Endothelial cell of hepatic sinusoid (primary cell): ENCODE data around the gene SLC29A3.

Experiments
- in situ Hi-C: cut with HindIII; loops from 2 replicates; pipeline ENCODE4 v1.10.0; 2017; ENCODE audit warnings: low sequenced_read_pairs

Gene SLC29A3

DNA sequence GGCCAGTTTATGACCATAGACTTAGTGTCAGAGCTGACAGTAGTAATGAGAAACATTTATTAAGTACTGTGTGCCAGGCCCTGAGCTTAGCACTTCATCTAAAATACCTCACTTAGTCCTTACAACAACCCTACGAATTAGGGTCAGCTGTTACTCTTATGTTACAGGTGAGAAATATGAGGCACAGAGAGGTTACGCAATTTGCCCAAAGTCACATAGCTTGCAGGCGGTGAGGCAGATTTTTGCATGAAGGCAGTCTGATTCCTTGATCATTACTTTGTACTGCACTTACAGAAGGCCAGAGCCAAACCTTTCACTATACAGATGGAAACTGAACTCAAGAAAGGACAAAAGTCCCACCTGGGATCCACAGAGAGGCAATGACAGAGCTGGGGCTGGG, 87.8 kb downstream of the SLC29A3 start:
- in situ Hi-C loops, result no loop called here

DNA sequence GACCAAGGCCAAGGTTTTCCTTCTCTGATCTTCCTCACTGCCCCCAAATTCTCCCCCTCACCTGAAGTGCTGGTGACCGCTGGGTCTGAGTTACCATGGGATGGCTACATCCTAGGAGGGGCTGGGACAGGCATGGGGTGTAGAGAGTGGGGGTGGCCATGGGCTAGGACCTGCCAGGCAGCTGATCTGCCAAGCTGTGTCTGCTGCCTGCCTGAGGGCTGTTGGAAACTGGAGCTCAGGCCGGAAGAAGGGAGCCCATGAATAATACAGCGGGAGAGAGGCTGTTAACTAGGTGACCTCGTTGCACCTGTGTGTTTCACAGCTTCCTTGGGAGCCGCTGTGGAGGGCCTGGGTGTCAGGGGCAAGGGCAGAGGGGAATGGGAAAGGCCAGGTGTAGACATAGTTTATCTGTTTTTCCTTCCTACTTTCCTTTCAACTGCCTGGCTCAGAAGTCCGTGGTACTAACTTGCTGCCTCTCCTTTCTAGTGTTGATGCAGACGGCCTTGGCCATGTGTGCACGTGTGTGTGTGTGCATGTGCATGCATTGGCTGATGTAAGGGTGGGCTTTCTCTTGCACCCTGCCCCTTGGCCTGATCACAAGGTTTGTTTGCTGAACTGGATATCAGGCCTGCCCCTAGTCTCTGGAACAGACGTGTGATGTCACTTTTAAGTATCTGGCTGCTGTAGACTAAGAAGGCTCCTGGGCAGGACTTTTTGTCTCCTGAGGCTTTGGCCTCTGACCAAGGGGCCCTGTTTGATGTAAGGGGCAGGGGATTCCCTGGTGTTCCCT, 89.6 kb downstream of the SLC29A3 start:
- in situ Hi-C loops, result no loop called here

DNA sequence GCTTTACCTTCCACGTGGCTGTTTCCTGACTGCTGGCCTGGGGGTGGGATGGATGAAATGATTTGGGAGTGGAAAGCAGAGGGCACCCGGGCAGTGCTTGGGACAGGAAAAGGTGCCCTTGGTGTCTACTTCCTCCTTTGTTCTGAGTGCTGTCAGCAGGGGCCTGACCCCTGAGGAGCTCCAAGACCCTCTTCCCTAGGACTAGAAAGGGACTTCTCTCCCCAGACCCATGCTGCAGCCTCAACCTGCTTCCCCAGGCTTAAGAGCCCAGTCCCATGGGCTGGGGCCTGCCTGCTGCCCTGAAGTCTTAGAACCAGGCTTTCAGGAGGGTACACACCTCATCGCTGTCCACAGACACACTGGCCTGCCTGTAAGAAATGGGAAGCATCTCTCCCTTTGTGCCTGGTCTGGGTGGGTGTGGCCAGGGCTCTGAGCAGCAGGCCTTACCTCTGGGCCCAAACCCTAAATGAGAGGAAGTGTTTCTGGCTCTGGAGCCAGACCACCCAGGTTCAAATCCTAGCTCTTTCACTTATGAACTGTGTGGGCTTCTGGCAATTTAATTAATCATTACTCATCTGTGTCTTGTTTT, 90.6 kb downstream of the SLC29A3 start:
- in situ Hi-C loops, result no loop called here
